Hepatocyte (in vitro differentiated cells): Measurements from ENCODE around the gene WDR86.

Source experiments
- EZH2 ChIP-seq: fragments of 200-600 bp; sonication (generic); IDR thresholded peaks from 2 replicates; pipeline ENCODE4 v1.6.1; 2016; ENCODE audit warnings: antibody characterized with exemption, mild to moderate bottlenecking, borderline replicate concordance
- TF ChIP-seq, protein P1 (sequence below): fragments of 200-600 bp; sonication (generic); IDR thresholded peaks from 2 replicates; pipeline ENCODE4 v1.5.1; 2016; ENCODE audit warnings: antibody characterized with exemption, mild to moderate bottlenecking; ENCODE audit not compliant: poor library complexity

GRCh38 chr7:151352512-151352911 lies 57.3 kb downstream of the WDR86 start:
- TF ChIP-seq, protein P1, sequence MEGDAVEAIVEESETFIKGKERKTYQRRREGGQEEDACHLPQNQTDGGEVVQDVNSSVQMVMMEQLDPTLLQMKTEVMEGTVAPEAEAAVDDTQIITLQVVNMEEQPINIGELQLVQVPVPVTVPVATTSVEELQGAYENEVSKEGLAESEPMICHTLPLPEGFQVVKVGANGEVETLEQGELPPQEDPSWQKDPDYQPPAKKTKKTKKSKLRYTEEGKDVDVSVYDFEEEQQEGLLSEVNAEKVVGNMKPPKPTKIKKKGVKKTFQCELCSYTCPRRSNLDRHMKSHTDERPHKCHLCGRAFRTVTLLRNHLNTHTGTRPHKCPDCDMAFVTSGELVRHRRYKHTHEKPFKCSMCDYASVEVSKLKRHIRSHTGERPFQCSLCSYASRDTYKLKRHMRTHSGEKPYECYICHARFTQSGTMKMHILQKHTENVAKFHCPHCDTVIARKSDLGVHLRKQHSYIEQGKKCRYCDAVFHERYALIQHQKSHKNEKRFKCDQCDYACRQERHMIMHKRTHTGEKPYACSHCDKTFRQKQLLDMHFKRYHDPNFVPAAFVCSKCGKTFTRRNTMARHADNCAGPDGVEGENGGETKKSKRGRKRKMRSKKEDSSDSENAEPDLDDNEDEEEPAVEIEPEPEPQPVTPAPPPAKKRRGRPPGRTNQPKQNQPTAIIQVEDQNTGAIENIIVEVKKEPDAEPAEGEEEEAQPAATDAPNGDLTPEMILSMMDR = no peak
- TF ChIP-seq EZH2 = no peak
